H7 (cell line): ENCODE results near the gene CYP4F22. TPM values are rescaled to one million over a fixed set of nuclear protein-coding genes. Genes with fewer than 3 reads are reported as not detected.
"Not testable (repeated sequence)": the region's sequence is repeated elsewhere in the genome, so short reads cannot be mapped to it uniquely, and the experiment has no call there.

Experiments used
- DNase-seq: peaks from one replicate; pipeline ENCODE4 v3.0.0; 2012
- H3K27me3 ChIP-seq: 2 replicates; pipeline ENCODE4 v1.6.0; 2011; ENCODE audit warnings: mild to moderate bottlenecking, low read length; ENCODE audit not compliant: control insufficient read depth, insufficient read depth
- H3K36me3 ChIP-seq: replicated peaks from 2 replicates; pipeline ENCODE4 v1.5.1; 2011; ENCODE audit warnings: low read length; ENCODE audit not compliant: control insufficient read depth, insufficient read depth
- H3K4me3 ChIP-seq: 2 replicates; pipeline ENCODE4 v1.5.1; 2011; ENCODE audit warnings: low read depth, mild to moderate bottlenecking, control low read depth, low read length, moderate library complexity; ENCODE audit not compliant: insufficient read depth
- total RNA-seq: library from RNA; depleted of rRNA; stranded (reverse); fragments of >200 nt; shearing (Covaris generic); gene quantifications from 2 replicates; pipeline ENCODE4 v1.2.3, GENCODE V29; 2014; rRNA removed

Gene CYP4F22
- total RNA-seq: not detected in 2 replicates

DNA sequence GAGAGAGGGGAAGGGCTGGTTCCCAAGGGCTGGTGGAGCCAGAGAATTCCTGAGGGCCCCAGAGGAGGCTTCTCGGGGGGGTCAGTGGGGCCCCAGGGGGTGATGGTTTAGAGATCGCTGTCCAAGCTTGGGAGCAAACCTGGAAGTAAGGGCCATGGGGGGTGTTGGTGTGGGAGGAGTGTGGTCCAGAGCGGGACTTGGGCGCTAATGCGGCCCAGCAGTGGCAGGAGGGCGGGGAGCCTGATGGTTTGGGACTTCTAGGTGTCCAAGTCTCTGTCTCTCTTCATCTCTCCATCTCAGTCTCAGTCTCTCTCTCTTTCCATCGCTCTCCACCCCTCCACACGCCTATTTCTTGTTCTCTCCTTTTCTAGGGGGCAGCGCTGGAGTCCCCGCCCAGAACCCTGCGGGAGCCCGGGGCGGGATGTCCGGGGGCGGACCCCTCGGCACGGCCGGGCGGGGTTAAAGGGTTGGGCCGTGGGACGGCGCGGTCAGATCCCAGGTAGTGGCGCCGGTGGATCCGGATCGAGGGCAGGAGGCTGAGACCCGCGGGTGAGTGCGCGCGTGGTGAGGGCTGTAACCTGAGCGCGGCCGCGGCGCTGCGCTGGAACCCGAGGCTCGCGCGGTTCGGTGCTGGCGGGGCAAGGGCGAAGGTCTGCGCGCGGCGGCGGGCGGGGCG is at the start of gene CYP4F22:
CYP4F22 (plus strand) TSS at position 491 of the 676 bp plus-strand sequence. CDS start 16,812 bp downstream, outside the sequence.
- Histone ChIP-seq H3K4me3 (no peak within 1 kb of the TSS), H3K36me3 (no peaks in the 10 kb centered on the region), H3K27me3 (no peaks in the 10 kb centered on the region)
- DNase-seq: peak; percentile 40

- no peak for DNase-seq
- Histone ChIP-seq H3K4me3 (no peak overlapping the region), H3K36me3 (no peaks in the 10 kb centered on the region), H3K27me3 (peaks cover 29% of the 10 kb centered on the region)
These were observed 46.6 kb upstream of the CYP4F22 start for GRCh38 chr19:15461694-15462093.

- peak overlapping the region; percentile 29; the same call in 1 of the 2 replicates for H3K4me3 ChIP-seq
- DNase-seq: peak; percentile 70
These were observed 44.4 kb upstream of the CYP4F22 start for GRCh38 chr19:15463861-15464371.

DNA sequence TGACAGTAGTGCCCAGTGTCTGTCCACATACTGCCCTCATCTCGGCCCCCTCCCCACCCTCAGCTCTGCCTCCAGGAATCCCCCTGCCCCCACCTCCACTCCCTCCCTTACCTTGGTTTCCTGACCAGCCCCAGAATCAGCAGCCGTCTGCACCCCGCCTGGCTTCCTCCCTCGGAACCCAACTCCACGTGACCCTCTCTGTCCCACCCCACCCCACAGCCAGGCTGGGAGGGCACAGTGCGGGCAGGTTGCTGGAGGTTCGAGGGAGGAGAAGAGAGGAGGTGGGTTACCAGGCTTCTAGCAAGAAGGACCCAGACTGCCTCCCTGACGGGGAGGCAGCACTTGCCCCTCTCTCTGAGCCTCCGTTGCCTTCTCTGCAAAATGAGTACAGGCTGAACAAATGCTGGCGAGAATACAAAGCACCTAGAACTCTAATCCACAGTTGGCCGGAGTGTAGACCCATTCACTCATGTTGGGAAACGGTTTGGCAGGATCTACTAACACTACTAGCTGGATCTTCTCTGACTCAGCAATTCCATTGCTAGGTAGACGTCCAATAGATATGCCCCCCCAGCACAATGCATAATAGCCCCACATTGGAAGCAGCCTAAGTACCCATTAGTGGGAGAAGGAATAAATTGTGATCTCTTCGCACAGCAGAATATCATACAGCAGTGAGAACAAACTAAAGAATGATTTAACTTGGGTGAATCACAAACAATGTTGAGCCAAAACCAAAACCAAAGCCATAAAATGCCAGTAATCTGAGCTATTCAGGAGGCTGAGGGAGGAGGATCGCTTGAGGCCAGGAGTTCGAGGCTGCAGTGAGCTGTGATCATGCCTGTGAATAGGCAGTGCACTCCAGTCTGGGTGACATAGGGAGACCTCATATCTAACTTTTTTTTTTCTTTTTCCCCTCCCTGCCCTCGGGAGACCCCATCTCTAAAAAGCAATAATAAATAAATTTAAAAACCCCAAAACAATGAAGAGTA is 43.6 kb upstream of the CYP4F22 start, which contains the start of gene RASAL3:
RASAL3 (minus strand) TSS at position 151 of the 992 bp plus-strand sequence. CDS start 186 bp downstream, outside the sequence.
- H3K27me3 ChIP-seq: peaks cover 22% of the 10 kb centered on the region
- peak within 1 kb of the TSS; percentile 29; the same call in 1 of the 2 replicates for H3K4me3 ChIP-seq
- no peak for DNase-seq
- H3K36me3 ChIP-seq: no peaks in the 10 kb centered on the region

More at GRCh38 chr19:15463861-15464371, 44.4 kb upstream of the CYP4F22 start:
- Histone ChIP-seq H3K27me3 (peaks cover 16% of the 10 kb centered on the region), H3K36me3 (no peaks in the 10 kb centered on the region)

DNA sequence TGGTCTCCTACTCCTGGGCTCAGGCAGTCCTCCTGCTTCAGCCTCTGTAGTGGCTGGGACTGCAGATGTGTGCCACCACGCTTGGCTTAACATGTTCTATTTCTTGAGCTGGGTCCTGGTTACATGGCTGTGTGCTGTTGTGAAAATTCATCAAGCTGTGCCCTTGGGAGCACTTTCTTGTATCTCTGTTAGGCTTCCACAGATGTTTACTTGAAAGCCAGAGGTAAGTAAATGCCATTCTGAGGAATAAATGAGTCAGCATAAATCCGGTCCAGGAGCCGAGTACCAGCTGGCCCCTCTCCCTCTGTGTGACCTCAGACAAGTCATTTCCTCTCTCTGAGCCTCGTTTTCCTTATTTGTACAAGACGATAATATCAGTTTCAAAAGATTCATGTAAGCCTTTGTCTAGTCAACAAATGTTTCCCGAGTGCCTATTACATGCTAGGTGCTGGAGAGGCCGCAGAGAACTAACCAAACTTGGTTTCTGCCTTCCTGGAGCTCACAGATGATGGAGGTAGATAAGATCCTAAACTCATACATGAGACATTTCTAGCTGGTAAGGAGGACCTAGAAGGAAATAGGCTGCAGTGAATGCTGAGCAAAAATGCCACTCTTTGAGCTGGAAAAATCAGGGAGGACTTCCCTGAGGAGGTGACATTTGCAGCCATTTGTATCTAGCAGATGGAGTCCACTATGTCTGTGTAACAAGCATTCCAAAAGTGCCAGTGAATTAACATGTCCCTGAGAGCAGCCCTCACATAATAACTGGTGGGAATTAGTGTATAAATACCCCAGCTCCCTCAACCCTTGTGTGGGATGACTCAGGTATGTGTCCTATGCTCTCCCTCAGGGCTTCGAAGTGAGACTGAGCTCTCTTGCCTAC is 41.2 kb upstream of the CYP4F22 start:
- no peak overlapping the region for H3K4me3 ChIP-seq
- no peak for DNase-seq
- no peaks in the 10 kb centered on the region for H3K36me3 ChIP-seq
- peaks cover 18% of the 10 kb centered on the region; the same call in 1 of the 2 replicates for H3K27me3 ChIP-seq

DNA sequence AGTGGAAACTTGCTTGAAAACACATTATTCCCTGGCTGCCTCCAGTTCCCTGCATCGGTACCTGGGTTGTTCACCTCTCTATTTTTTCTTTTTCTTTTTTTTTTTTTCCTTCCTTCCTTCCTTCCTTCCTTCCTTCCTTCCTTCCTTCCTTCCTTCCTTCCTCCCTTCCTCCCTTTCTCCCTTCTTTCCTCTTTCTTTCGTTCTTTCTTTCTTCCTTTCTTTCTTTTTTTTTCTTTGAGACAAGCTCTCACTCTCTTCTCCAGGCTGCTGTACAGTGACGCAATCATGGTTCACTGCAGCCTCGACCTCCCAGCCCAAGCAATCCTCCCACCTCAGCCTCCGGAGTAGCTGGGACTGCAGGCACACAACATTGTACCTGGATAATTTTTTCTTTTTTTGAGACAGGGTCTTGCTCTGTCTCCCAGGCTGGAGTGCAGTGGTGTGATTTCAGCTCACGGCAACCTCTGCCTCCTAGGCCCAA is 40.6 kb upstream of the CYP4F22 start:
- H3K27me3 ChIP-seq: peaks cover 18% of the 10 kb centered on the region; the same call in 1 of the 2 replicates
- no peak overlapping the region for H3K4me3 ChIP-seq
- DNase-seq: no peak
- H3K36me3 ChIP-seq: no peaks in the 10 kb centered on the region

- no peak overlapping the region for H3K4me3 ChIP-seq
- peaks cover 18% of the 10 kb centered on the region; the same call in 1 of the 2 replicates for H3K27me3 ChIP-seq
These were observed 39.4 kb upstream of the CYP4F22 start for GRCh38 chr19:15468675-15469512.

DNA sequence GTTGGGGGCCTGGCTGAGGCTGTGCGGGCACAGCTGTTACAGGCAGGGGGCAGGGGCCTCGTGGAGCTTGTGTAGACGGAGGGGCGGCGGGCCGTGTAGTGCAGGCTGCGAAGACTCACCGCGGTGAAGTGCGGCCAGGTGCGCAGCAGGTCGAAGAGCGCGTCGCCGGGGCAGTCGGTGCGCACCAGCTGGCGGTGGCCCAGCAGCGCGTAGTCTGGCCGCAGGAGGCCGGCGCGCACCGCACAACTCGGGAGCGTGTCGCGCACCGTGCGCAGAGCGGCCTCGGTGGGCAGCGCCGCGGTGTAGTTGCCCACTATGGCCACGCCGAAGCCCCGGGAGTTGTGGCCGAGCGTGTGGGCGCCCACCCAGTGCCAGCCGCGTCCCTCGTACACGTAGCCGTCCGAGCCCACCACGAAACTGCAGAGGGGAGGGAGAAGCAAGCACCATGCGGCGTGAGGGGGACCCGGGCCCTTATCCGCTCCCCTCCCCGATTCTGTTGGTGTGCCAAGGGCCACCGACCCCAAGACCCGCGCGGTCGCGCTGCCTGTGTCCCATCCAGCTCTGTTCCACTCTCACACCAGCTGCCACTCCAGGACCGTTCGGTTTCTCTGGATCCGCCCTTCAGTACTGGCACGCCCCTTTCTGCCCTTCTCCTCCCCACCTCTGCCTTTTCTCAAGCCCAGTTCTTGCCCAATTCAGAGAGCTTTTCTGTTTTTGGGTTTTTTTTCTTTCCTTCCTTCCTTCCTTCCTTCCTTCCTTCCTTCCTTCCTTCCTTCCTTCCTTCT is 38.6 kb upstream of the CYP4F22 start:
- Histone ChIP-seq H3K36me3 (no peaks in the 10 kb centered on the region), H3K4me3 (peak overlapping the region; percentile 32; the same call in 1 of the 2 replicates), H3K27me3 (peaks cover 18% of the 10 kb centered on the region; the same call in 1 of the 2 replicates)
- DNase-seq: peak; percentile 83

More at GRCh38 chr19:15468675-15469512, 39.4 kb upstream of the CYP4F22 start:
- no peaks in the 10 kb centered on the region for H3K36me3 ChIP-seq
- DNase-seq: no peak

DNA sequence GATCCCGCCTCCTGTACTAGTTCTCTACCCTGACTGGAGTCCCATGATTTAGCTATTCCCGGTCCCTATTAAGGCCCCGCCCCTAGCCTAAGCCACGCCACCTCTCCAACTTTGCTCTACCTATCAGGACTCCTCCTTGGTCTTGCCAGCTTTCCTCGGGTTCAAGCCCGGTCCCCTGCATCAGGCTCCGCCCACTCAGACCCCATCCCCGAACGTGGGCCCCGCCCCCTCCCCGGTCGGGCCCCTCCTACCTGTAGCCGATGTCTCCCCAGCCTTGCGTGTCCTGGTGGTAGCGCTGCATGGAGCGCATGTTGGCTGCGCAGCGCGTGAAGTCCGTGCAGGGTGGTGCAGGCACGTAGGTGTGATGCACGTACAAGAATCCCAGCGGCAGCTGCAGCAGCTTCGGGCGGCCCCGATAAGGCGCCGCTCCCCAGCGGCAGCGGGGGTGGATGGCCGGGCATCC is 36.7 kb upstream of the CYP4F22 start:
- DNase-seq: peak; percentile 65
- H3K4me3 ChIP-seq: no peak overlapping the region
- no peaks in the 10 kb centered on the region for H3K36me3 ChIP-seq

GRCh38 chr19:15473821-15474220 is 34.5 kb upstream of the CYP4F22 start:
- peaks cover 12% of the 10 kb centered on the region; the same call in 1 of the 2 replicates for H3K27me3 ChIP-seq
- DNase-seq, H3K4me3 ChIP-seq, H3K36me3 ChIP-seq: not testable (repeated sequence)

More for the DNA sequence above, 36.7 kb upstream of the CYP4F22 start:
- H3K27me3 ChIP-seq: peaks cover 17% of the 10 kb centered on the region; the same call in 1 of the 2 replicates

GRCh38 chr19:15475169-15475568 is 33.2 kb upstream of the CYP4F22 start:
- no peak overlapping the region for H3K4me3 ChIP-seq
- H3K36me3 ChIP-seq: no peaks in the 10 kb centered on the region
- no peaks in the 10 kb centered on the region for H3K27me3 ChIP-seq
- no peak for DNase-seq

DNA sequence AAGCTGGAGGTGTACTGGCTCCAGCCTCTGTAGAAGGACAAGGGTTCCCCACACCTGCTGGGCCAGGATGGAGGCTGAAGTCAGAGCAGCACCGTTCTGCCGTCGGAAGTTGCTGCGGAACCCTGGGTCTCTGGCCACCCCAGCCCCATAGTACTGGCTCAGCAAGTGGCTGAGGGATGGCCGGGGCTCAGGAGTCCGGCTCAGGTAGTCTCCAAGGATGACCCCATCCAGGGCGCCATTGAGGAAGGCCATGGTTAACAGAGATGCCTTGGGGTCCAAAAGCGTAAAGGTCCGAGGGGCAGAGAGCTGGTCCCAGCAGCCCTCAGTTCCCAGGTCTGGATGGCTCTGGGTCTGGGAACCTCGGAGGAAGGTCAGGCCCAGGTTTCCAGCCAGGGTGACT is 32.7 kb upstream of the CYP4F22 start:
- Histone ChIP-seq H3K27me3 (no peaks in the 10 kb centered on the region), H3K4me3 (no peak overlapping the region), H3K36me3 (no peaks in the 10 kb centered on the region)
- no peak for DNase-seq
